Ascending aorta (tissue), 2 donors: ENCODE results near the gene PLXNA2. TPM values are rescaled to one million over a fixed set of nuclear protein-coding genes. Genes with fewer than 3 reads are reported as not detected.

Experiments used
- DNase-seq, 2 donors: peaks; one replicate each; pipeline ENCODE4 v3.0.0-alpha.2; 2019; ENCODE audit warnings: low spot score in 2 of 2
- H3K27ac ChIP-seq, 2 donors: fragments of 200-600 bp; sonication (generic); one replicate each; pipeline ENCODE4 v1.5.1; 2016 to 2017; ENCODE audit warnings: mild to moderate bottlenecking in 1 of 2
- H3K27me3 ChIP-seq: fragments of 200-600 bp; sonication (generic); one replicate; pipeline ENCODE4 v1.5.1; 2017
- H3K36me3 ChIP-seq, 2 donors: fragments of 200-600 bp; sonication (generic); one replicate each; pipeline ENCODE4 v1.5.1; 2016
- H3K4me1 ChIP-seq, 2 donors: fragments of 200-600 bp; sonication (generic); one replicate each; pipeline ENCODE4 v1.5.1; 2016 to 2017; ENCODE audit warnings: mild to moderate bottlenecking in 1 of 2
- H3K4me3 ChIP-seq, 2 donors: fragments of 200-600 bp; sonication (generic); one replicate each; pipeline ENCODE4 v1.5.1; 2016 to 2017; ENCODE audit warnings: mild to moderate bottlenecking in 1 of 2
- H3K9me3 ChIP-seq, 2 donors: fragments of 200-600 bp; sonication (generic); one replicate each; pipeline ENCODE4 v1.5.1; 2016
- CTCF ChIP-seq, 3 experiments: fragments of 200-600 bp in 2 of 3; fragments of 450-650 bp in 1 of 3; sonication (generic) in 2 of 3; IDR thresholded peaks; one replicate each; pipeline ENCODE4 v1.5.1; 2016 to 2019; ENCODE audit warnings: antibody characterized with exemption in 3 of 3, mild to moderate bottlenecking in 1 of 3, moderate library complexity in 1 of 3
- intact Hi-C: fragments of 100-400 bp; cut with DNase I; formaldehyde crosslinking; loops from one replicate; pipeline ENCODE4 v1.15.1; 2023
- total RNA-seq: library from RNA; depleted of rRNA; stranded (reverse); fragments of >200 nt; gene quantifications from one replicate; pipeline ENCODE4 v1.1.0, GENCODE V29; 2016

The PLXNA2 gene
- total RNA-seq, 1 donor from 2014 or later = 33.0 TPM

- H3K4me3 ChIP-seq = no peak overlapping the region
- intact Hi-C loops = no loop called here
- H3K27me3 ChIP-seq = no peaks in the 10 kb centered on the region
- no peaks in the 10 kb centered on the region for H3K36me3 ChIP-seq
- H3K4me1 ChIP-seq = peaks cover 0 to 8% of the 10 kb centered on the region in 2 donors
- no peak overlapping the region for H3K27ac ChIP-seq
- no peak for TF ChIP-seq CTCF (IDR thresholded peaks at IDR 0.05)
- no peak for DNase-seq
- no peaks in the 10 kb centered on the region for H3K9me3 ChIP-seq
Measured at GRCh38 chr1:208129487-208129886, 114.7 kb downstream of the PLXNA2 start.

DNA sequence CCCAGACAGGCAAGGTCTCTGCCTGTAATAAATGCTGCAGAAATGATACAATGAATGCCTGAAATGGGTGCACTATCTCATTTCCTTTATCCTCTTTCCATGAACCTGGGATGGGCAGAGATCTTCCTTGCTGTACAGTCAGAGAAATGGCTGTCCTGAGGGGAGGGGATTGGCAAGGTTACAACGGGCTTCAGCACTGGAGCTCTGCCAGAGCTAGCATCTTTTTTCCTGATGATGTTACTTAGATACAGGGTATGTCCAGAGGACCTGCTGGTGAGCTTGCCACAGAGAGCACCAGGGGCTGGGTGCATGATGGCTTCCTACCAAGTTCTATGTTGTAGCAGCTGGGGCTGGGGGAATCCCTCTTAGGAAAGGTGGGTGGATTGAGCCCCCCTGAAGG is 115.1 kb downstream of the PLXNA2 start:
- Histone ChIP-seq H3K27me3 (no peaks in the 10 kb centered on the region), H3K4me1 (peaks cover 0 to 4% of the 10 kb centered on the region in 2 donors), H3K9me3 (no peaks in the 10 kb centered on the region), H3K4me3 (no peak overlapping the region), H3K36me3 (no peaks in the 10 kb centered on the region), H3K27ac (no peak overlapping the region)
- DNase-seq = no peak
- TF ChIP-seq CTCF (IDR thresholded peaks at IDR 0.05) = no peak
- intact Hi-C loops = no loop called here

DNA sequence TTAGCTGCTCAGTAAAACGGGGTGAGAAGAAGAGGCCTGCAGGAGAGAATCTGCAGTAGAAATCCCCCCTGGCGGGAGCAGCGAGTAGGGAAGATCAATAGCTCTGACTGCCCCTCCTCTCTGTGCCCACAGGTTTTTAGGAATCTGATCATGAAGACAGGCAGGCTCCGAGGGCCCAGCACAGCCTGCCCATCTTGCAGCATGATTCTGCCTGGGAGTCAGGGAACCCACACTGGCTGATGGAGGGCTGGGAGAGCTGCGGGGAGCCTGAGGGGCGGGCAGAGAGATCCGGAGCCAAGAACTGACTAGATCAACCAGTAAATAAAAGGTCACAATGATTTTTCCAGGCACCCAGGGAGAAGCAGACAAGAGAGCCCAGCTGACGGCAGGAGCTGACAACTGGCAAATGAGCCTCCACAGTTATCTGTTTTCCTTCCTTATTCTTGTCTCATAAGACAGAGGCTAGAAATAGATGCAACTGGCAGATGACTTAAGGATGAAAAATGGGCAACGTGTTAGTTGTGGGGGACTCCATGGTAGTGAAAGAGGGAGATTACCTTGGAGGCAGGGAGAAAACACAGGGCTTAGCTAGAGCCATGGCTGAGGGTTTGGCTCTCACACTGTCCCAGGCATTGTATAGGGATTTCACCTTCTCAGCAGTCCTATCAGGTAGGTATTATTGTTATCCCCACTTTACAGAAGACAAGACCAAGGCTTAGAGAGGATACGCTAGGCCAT is 116.2 kb downstream of the PLXNA2 start:
- no peaks in the 10 kb centered on the region for H3K36me3 ChIP-seq
- H3K9me3 ChIP-seq = no peaks in the 10 kb centered on the region
- no peak overlapping the region for H3K27ac ChIP-seq
- intact Hi-C loops = no loop called here
- DNase-seq = no peak
- H3K4me1 ChIP-seq = peaks cover 0 to 4% of the 10 kb centered on the region in 2 donors
- no peak overlapping the region for H3K4me3 ChIP-seq
- TF ChIP-seq CTCF (IDR thresholded peaks at IDR 0.05) = no peak
- no peaks in the 10 kb centered on the region for H3K27me3 ChIP-seq

DNA sequence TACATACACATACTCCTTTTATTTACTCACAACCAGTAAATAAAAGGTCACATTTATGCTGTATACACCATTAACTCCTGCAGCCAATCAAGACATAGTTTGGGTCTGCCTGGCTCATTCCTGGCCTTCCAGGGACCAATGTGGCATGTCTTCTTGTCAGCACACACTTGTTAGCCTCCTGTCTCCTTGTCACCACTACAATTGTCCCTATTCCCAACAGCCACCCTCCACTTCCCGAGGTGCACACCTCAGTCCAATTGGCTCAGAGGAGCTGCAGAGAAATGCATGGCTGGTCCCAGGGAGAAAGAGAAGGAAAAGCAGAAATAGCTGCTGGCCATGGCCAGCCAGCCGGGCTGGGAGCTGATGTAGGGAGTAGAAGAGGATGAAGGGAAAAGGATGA is 116.9 kb downstream of the PLXNA2 start:
- Histone ChIP-seq H3K4me3 (no peak overlapping the region), H3K36me3 (no peaks in the 10 kb centered on the region), H3K27ac (no peak overlapping the region), H3K4me1 (peaks cover 0 to 3% of the 10 kb centered on the region in 2 donors), H3K27me3 (no peaks in the 10 kb centered on the region), H3K9me3 (no peaks in the 10 kb centered on the region)
- DNase-seq = no peak
- intact Hi-C loops = no loop called here
- TF ChIP-seq CTCF (IDR thresholded peaks at IDR 0.05) = no peak

DNA sequence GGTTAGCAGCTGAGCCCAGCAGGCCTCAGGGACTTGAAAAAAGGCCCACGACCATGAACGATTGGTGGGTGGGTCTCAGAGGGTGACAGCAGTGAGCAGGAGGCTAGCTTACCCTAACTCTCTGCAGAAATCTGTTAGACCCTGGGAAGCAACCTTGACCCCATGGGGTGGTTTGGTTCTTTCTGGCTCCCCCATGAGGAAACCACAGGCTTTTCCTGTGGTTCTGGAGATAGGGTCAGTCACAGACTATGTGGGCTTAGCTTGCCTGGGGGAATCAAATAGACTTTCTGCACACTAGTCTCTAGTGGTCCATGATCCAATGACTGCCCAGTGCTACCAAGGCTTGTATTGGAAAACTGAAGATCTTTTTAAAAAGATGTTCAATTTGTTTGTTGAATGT is 118.1 kb downstream of the PLXNA2 start:
- H3K36me3 ChIP-seq = no peaks in the 10 kb centered on the region
- TF ChIP-seq CTCF (IDR thresholded peaks at IDR 0.05) = no peak
- H3K27ac ChIP-seq = no peak overlapping the region
- H3K4me1 ChIP-seq = no peaks in the 10 kb centered on the region
- H3K9me3 ChIP-seq = no peaks in the 10 kb centered on the region
- no peaks in the 10 kb centered on the region for H3K27me3 ChIP-seq
- DNase-seq = no peak
- intact Hi-C loops = no loop called here
- no peak overlapping the region for H3K4me3 ChIP-seq
